OCI-LY1 (cell line): ENCODE measurements around the gene NTPCR.

Source experiments
- H2AFZ ChIP-seq: fragments of 200-600 bp; sonication (generic), shearing (Covaris generic); 2 replicates; pipeline ENCODE4 v1.6.0; 2014; ENCODE audit warnings: antibody characterized with exemption, mild to moderate bottlenecking, low read length
- H3F3A ChIP-seq: fragments of 200-600 bp; sonication (generic), shearing (Covaris generic); 2 replicates; pipeline ENCODE4 v1.6.0; 2014; ENCODE audit warnings: mild to moderate bottlenecking, antibody characterized with exemption, low read length, moderate library complexity; ENCODE audit not compliant: insufficient read depth
- H3K27ac ChIP-seq: fragments of 200-600 bp; sonication (generic); 2 replicates; pipeline ENCODE4 v1.5.1; 2014; ENCODE audit warnings: low read length, mixed run types, mild to moderate bottlenecking, low read depth; ENCODE audit not compliant: poor library complexity, severe bottlenecking
- H3K27me3 ChIP-seq: fragments of 200-600 bp; sonication (generic); 2 replicates; pipeline ENCODE4 v1.6.0; 2014; ENCODE audit warnings: antibody characterized with exemption, mild to moderate bottlenecking, low read length, moderate library complexity; ENCODE audit not compliant: insufficient read depth
- H3K36me3 ChIP-seq: fragments of 200-600 bp; sonication (generic); 2 replicates; pipeline ENCODE4 v1.6.1; 2014; ENCODE audit warnings: mild to moderate bottlenecking, antibody characterized with exemption, low read length, moderate library complexity, mixed read lengths; ENCODE audit not compliant: insufficient read depth
- H3K4me1 ChIP-seq: fragments of 200-600 bp; sonication (generic); 2 replicates; pipeline ENCODE4 v1.5.1; 2014; ENCODE audit warnings: mild to moderate bottlenecking, low read length, moderate library complexity; ENCODE audit not compliant: insufficient read depth, severe bottlenecking
- H3K4me2 ChIP-seq: fragments of 200-600 bp; sonication (generic), shearing (Covaris generic); 2 replicates; pipeline ENCODE4 v1.6.1; 2014; ENCODE audit warnings: low read length
- H3K4me3 ChIP-seq: fragments of 200-600 bp; sonication (generic); 2 replicates; pipeline ENCODE4 v1.5.1; 2014; ENCODE audit warnings: low read length, low read depth, mild to moderate bottlenecking, mixed read lengths; ENCODE audit not compliant: poor library complexity, severe bottlenecking
- H3K79me2 ChIP-seq: fragments of 200-600 bp; shearing (Covaris generic); 2 replicates; pipeline ENCODE4 v1.6.1; 2016; ENCODE audit warnings: mixed run types, low read length, mixed read lengths; ENCODE audit not compliant: insufficient read depth
- H3K9ac ChIP-seq: fragments of 200-600 bp; sonication (generic), shearing (Covaris generic); 2 replicates; pipeline ENCODE4 v1.6.1; 2014; ENCODE audit warnings: mild to moderate bottlenecking, low read length, mixed read lengths
- H3K9me2 ChIP-seq: fragments of 200-600 bp; sonication (generic), shearing (Covaris generic); 2 replicates; pipeline ENCODE4 v1.6.1; 2014; ENCODE audit warnings: low read depth, mild to moderate bottlenecking, low read length, mixed read lengths
- H3K9me3 ChIP-seq: fragments of 200-600 bp; shearing (Covaris generic); 2 replicates; pipeline ENCODE4 v1.6.1; 2014; ENCODE audit warnings: low read length, mixed read lengths
- H4K20me1 ChIP-seq: fragments of 200-600 bp; sonication (generic), shearing (Covaris generic); 2 replicates; pipeline ENCODE4 v1.6.0; 2016; ENCODE audit warnings: mild to moderate bottlenecking, low read length; ENCODE audit not compliant: insufficient read depth
- CTCF ChIP-seq: fragments of 200-600 bp; sonication (generic), shearing (Covaris generic); IDR thresholded peaks from 2 replicates; pipeline ENCODE4 v1.5.1; 2017; ENCODE audit warnings: mild to moderate bottlenecking, antibody characterized with exemption, low read length, moderate library complexity, mixed read lengths
- EZH2 ChIP-seq: fragments of 200-600 bp; sonication (generic), shearing (Covaris generic); IDR thresholded peaks from 2 replicates; pipeline ENCODE4 v1.8.0; 2017; ENCODE audit warnings: borderline replicate concordance, mixed run types, mild to moderate bottlenecking, antibody characterized with exemption, low read length, moderate library complexity, mixed read lengths

Gene NTPCR

GRCh38 chr1:232970508-232970907 lies 20.1 kb downstream of the NTPCR start:
- H3F3A ChIP-seq, result no peaks in the 10 kb centered on the region
- H3K4me3 ChIP-seq, result no peak overlapping the region
- TF ChIP-seq CTCF, result no peak
- no peak for TF ChIP-seq EZH2

GRCh38 chr1:232973652-232974611 lies 23.5 kb downstream of the NTPCR start:
- H3K27ac ChIP-seq, result no peak overlapping the region
- no peak overlapping the region for H3K4me3 ChIP-seq
- H3K9me2 ChIP-seq, result no peaks in the 10 kb centered on the region
- no peaks in the 10 kb centered on the region for H4K20me1 ChIP-seq
- H3K9ac ChIP-seq, result no peak overlapping the region
- no peak overlapping the region for H3K4me2 ChIP-seq
- no peaks in the 10 kb centered on the region for H3F3A ChIP-seq
- H3K36me3 ChIP-seq, result peaks cover 75% of the 10 kb centered on the region
- H2AFZ ChIP-seq, result no peak overlapping the region
- peaks cover 11% of the 10 kb centered on the region; the same call in 1 of the 2 replicates for H3K9me3 ChIP-seq
- peaks cover 12% of the 10 kb centered on the region for H3K4me1 ChIP-seq
- H3K79me2 ChIP-seq, result no peaks in the 10 kb centered on the region
- TF ChIP-seq EZH2, result no peak
- TF ChIP-seq CTCF, result no peak
- H3K27me3 ChIP-seq, result no peaks in the 10 kb centered on the region

More at GRCh38 chr1:232970508-232970907, 20.1 kb downstream of the NTPCR start:
- no peaks in the 10 kb centered on the region for H3K4me1 ChIP-seq
- H3K27ac ChIP-seq, result no peak overlapping the region
- H2AFZ ChIP-seq, result no peak overlapping the region
- H4K20me1 ChIP-seq, result no peaks in the 10 kb centered on the region
- no peaks in the 10 kb centered on the region for H3K79me2 ChIP-seq
- no peaks in the 10 kb centered on the region for H3K9me2 ChIP-seq
- H3K9me3 ChIP-seq, result peaks cover 11% of the 10 kb centered on the region; the same call in 1 of the 2 replicates
- H3K36me3 ChIP-seq, result peaks cover 79% of the 10 kb centered on the region
- H3K27me3 ChIP-seq, result no peaks in the 10 kb centered on the region
- H3K4me2 ChIP-seq, result no peak overlapping the region
- no peak overlapping the region for H3K9ac ChIP-seq

- Histone ChIP-seq H3K4me3 (no peak overlapping the region), H2AFZ (no peak overlapping the region), H3K27ac (no peak overlapping the region), H3K36me3 (peaks cover 67% of the 10 kb centered on the region), H3F3A (no peaks in the 10 kb centered on the region), H3K4me2 (no peak overlapping the region), H3K9me3 (peaks cover 11% of the 10 kb centered on the region; the same call in 1 of the 2 replicates), H3K4me1 (peaks cover 13% of the 10 kb centered on the region), H3K9ac (no peak overlapping the region), H3K27me3 (no peaks in the 10 kb centered on the region), H3K9me2 (no peaks in the 10 kb centered on the region), H4K20me1 (no peaks in the 10 kb centered on the region), H3K79me2 (no peaks in the 10 kb centered on the region)
- TF ChIP-seq EZH2 (no peak), CTCF (no peak)
These were observed 24.6 kb downstream of the NTPCR start for GRCh38 chr1:232974971-232975370.
